ENCODE data around the gene GRM7.

The GRM7 gene

DNA sequence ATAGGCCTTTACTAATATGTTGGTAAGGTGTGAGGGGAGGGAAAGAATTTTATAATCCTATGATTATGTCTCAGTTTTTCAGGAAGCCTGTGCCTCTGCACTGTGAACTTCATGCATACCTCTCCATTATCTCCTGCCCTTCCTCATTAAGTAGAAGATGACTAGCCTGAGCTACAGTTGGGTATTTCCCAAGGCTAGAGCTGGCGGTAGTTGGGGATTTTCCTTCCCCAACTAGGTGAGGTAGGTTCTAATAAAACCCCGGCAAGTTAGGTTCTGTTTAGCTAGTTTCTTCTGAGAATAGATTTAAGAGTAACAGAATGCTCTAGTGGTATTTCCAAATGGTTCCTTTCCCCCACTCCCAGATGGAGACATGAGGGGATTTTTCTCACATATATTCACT, 414.5 kb downstream of the GRM7 start:
- Histone ChIP-seq H3K27me3 (ENCODE audit: insufficient read depth, poor library complexity, severe bottlenecking) (no peaks in the 10 kb centered on the region), H3K27ac (replicated peaks) (no peak overlapping the region), H3K4me3 (replicated peaks; ENCODE audit: insufficient read depth, low read length) (no peak overlapping the region)
- TF ChIP-seq SPI1 (IDR thresholded peaks at IDR 0.05; ENCODE audit: borderline replicate concordance, low read depth): no peak
- TF ChIP-seq, protein P1, sequence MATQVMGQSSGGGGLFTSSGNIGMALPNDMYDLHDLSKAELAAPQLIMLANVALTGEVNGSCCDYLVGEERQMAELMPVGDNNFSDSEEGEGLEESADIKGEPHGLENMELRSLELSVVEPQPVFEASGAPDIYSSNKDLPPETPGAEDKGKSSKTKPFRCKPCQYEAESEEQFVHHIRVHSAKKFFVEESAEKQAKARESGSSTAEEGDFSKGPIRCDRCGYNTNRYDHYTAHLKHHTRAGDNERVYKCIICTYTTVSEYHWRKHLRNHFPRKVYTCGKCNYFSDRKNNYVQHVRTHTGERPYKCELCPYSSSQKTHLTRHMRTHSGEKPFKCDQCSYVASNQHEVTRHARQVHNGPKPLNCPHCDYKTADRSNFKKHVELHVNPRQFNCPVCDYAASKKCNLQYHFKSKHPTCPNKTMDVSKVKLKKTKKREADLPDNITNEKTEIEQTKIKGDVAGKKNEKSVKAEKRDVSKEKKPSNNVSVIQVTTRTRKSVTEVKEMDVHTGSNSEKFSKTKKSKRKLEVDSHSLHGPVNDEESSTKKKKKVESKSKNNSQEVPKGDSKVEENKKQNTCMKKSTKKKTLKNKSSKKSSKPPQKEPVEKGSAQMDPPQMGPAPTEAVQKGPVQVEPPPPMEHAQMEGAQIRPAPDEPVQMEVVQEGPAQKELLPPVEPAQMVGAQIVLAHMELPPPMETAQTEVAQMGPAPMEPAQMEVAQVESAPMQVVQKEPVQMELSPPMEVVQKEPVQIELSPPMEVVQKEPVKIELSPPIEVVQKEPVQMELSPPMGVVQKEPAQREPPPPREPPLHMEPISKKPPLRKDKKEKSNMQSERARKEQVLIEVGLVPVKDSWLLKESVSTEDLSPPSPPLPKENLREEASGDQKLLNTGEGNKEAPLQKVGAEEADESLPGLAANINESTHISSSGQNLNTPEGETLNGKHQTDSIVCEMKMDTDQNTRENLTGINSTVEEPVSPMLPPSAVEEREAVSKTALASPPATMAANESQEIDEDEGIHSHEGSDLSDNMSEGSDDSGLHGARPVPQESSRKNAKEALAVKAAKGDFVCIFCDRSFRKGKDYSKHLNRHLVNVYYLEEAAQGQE (IDR thresholded peaks at IDR 0.05; ENCODE audit: insufficient replicate concordance, low read depth): no peak
- TF ChIP-seq, protein P2, sequence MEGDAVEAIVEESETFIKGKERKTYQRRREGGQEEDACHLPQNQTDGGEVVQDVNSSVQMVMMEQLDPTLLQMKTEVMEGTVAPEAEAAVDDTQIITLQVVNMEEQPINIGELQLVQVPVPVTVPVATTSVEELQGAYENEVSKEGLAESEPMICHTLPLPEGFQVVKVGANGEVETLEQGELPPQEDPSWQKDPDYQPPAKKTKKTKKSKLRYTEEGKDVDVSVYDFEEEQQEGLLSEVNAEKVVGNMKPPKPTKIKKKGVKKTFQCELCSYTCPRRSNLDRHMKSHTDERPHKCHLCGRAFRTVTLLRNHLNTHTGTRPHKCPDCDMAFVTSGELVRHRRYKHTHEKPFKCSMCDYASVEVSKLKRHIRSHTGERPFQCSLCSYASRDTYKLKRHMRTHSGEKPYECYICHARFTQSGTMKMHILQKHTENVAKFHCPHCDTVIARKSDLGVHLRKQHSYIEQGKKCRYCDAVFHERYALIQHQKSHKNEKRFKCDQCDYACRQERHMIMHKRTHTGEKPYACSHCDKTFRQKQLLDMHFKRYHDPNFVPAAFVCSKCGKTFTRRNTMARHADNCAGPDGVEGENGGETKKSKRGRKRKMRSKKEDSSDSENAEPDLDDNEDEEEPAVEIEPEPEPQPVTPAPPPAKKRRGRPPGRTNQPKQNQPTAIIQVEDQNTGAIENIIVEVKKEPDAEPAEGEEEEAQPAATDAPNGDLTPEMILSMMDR (IDR thresholded peaks at IDR 0.05; ENCODE audit: insufficient read depth, low read length): no peak
- no peak for TF ChIP-seq POLR2AphosphoS5 (IDR thresholded peaks at IDR 0.05; ENCODE audit: low read depth)
- TF ChIP-seq GABPA (IDR thresholded peaks at IDR 0.05; ENCODE audit: low read depth): no peak
- DNase-seq (ENCODE audit: low read depth in 1 of 2, low spot score in 1 of 2): no peak

DNA sequence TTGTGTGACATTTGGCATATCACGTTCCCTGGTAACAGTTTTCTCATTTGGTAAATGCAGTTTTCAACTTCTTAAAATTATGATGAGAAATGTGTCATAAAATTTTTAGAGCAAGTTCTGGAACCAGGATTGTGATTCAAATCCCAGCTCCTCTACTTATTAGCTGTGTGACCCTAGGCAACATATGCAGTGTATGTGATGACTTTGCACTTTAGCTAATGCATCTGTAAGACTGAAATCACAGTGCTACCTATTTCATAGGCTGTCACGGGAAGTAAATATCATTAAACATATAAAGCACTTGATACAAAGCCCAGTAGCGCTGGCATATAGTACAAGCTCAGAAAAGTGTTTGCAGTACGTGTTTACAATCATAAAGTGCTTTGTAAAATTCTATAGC, 419.4 kb downstream of the GRM7 start:
- Histone ChIP-seq H3K4me3 (replicated peaks; ENCODE audit: insufficient read depth, low read length) (no peak overlapping the region), H3K27ac (replicated peaks) (no peak overlapping the region), H3K27me3 (ENCODE audit: insufficient read depth, poor library complexity, severe bottlenecking) (no peaks in the 10 kb centered on the region)
- DNase-seq (ENCODE audit: low read depth in 1 of 2, low spot score in 1 of 2): no peak
- TF ChIP-seq, protein P1 (IDR thresholded peaks at IDR 0.05; ENCODE audit: insufficient replicate concordance, low read depth): no peak
- no peak for TF ChIP-seq GABPA (IDR thresholded peaks at IDR 0.05; ENCODE audit: low read depth)

DNA sequence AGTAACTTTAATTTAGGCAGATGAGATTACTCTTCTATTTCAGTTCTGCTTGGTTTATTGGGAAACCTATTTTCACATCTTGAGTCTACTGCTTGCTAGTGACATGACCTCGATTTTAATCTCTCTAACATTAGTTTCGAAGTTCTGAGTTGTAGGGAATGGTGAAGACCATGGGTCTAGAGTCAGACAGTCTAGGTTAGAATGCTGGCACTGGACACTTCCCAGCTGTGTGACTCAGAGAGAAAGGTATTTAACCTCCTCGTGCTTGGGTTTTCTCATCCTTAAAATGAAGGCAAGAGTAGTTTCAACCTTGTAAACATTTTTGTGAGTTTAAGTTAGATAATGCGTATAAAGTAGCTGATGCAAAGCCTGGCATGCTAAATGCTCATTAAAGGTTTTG, 422.1 kb downstream of the GRM7 start:
- H3K27ac ChIP-seq (replicated peaks): no peak overlapping the region

More for the DNA sequence above, 422.1 kb downstream of the GRM7 start:
- TF ChIP-seq, protein P2 (IDR thresholded peaks at IDR 0.05; ENCODE audit: insufficient read depth, low read length): no peak
- TF ChIP-seq POLR2AphosphoS5 (IDR thresholded peaks at IDR 0.05; ENCODE audit: low read depth) (no peak), GABPA (IDR thresholded peaks at IDR 0.05; ENCODE audit: low read depth) (no peak), SPI1 (IDR thresholded peaks at IDR 0.05; ENCODE audit: borderline replicate concordance, low read depth) (no peak)
- TF ChIP-seq, protein P1 (IDR thresholded peaks at IDR 0.05; ENCODE audit: insufficient replicate concordance, low read depth): no peak
- no peaks in the 10 kb centered on the region for H3K27me3 ChIP-seq (ENCODE audit: insufficient read depth, poor library complexity, severe bottlenecking)
- no peak overlapping the region for H3K4me3 ChIP-seq (replicated peaks; ENCODE audit: insufficient read depth, low read length)
- DNase-seq (ENCODE audit: low read depth in 1 of 2, low spot score in 1 of 2): no peak

Data from HL-60 (cell line).